ENCODE results near the gene JAM2.
"Not testable (repeated sequence)": the region's sequence is repeated elsewhere in the genome, so short reads cannot be mapped to it uniquely, and the experiment has no call there.

JAM2 gene

GRCh38 chr21:25647647-25648046 is 8.6 kb downstream of the JAM2 start:
- no peak for FAIRE-seq

GRCh38 chr21:25649146-25649545 is 10.1 kb downstream of the JAM2 start:
- FAIRE-seq: no peak

- no peak for FAIRE-seq
These were observed 17.4 kb downstream of the JAM2 start for GRCh38 chr21:25656412-25656811.

GRCh38 chr21:25657140-25657539 is 18.1 kb downstream of the JAM2 start:
- no peak for FAIRE-seq

- FAIRE-seq: no peak
These were observed 19.5 kb downstream of the JAM2 start for GRCh38 chr21:25658427-25659035.

GRCh38 chr21:25660233-25660632 is 21.2 kb downstream of the JAM2 start:
- no peak for FAIRE-seq

GRCh38 chr21:25664491-25664931 is 25.5 kb downstream of the JAM2 start:
- no peak for FAIRE-seq

- FAIRE-seq: no peak
These were observed 31.7 kb downstream of the JAM2 start for GRCh38 chr21:25670726-25671125.

- no peak for FAIRE-seq
These were observed 37.4 kb downstream of the JAM2 start for GRCh38 chr21:25676451-25676850.

GRCh38 chr21:25682382-25682781 is 43.3 kb downstream of the JAM2 start:
- no peak for FAIRE-seq

GRCh38 chr21:25687787-25688186 is 48.7 kb downstream of the JAM2 start:
- no peak for FAIRE-seq

GRCh38 chr21:25688275-25689155 is 49.5 kb downstream of the JAM2 start:
- no peak for FAIRE-seq

GRCh38 chr21:25689226-25689625 is 50.2 kb downstream of the JAM2 start:
- no peak for FAIRE-seq

- no peak for FAIRE-seq
These were observed 52.9 kb downstream of the JAM2 start for GRCh38 chr21:25691976-25692375.

GRCh38 chr21:25695461-25695860 is 56.4 kb downstream of the JAM2 start:
- FAIRE-seq: not testable (repeated sequence)

- FAIRE-seq: no peak
These were observed 61.7 kb downstream of the JAM2 start for GRCh38 chr21:25700741-25701140.

GRCh38 chr21:25701529-25701928 is 62.5 kb downstream of the JAM2 start:
- no peak for FAIRE-seq

- peak; percentile 74 for FAIRE-seq
These were observed 69.5 kb downstream of the JAM2 start for GRCh38 chr21:25708467-25709065.

- FAIRE-seq: no peak
These were observed 70.7 kb downstream of the JAM2 start for GRCh38 chr21:25709684-25710265.

GRCh38 chr21:25710550-25710949 is 71.5 kb downstream of the JAM2 start:
- no peak for FAIRE-seq

- not testable (repeated sequence) for FAIRE-seq
These were observed 75.0 kb downstream of the JAM2 start for GRCh38 chr21:25714066-25714465.

- no peak for FAIRE-seq
These were observed 78.6 kb downstream of the JAM2 start for GRCh38 chr21:25717491-25718147.

- FAIRE-seq: no peak
These were observed 82.9 kb downstream of the JAM2 start for GRCh38 chr21:25721987-25722386.

Measured in TTC549 (cell line).